ENCODE measurements around the gene CORIN.

Gene CORIN

DNA sequence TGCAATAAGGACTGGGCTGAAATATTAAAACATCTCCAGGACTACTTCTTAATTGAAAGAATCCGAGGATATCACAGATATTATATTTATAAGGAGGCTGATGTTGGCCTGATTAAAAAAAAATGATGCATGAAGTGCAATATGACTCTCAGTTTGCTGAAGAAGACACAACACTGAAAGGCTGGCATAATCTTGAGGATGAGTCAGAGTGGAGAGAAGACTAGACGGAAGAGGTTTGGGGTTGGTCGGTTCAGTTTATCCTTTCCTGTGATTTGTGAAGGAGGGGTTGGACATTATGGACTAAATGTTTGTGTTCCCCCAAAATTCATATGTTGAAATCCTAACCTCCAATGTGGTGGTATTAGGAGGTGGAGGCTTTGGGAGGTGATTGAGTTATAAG lies 170.3 kb downstream of the CORIN start:
- TF ChIP-seq, protein P1, sequence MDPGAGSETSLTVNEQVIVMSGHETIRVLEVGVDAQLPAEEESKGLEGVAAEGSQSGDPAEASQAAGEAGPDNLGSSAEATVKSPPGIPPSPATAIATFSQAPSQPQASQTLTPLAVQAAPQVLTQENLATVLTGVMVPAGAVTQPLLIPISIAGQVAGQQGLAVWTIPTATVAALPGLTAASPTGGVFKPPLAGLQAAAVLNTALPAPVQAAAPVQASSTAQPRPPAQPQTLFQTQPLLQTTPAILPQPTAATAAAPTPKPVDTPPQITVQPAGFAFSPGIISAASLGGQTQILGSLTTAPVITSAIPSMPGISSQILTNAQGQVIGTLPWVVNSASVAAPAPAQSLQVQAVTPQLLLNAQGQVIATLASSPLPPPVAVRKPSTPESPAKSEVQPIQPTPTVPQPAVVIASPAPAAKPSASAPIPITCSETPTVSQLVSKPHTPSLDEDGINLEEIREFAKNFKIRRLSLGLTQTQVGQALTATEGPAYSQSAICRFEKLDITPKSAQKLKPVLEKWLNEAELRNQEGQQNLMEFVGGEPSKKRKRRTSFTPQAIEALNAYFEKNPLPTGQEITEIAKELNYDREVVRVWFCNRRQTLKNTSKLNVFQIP (CRISPR knock-in tag; IDR thresholded peaks at IDR 0.05; ENCODE audit: borderline replicate concordance, low read depth), result no peak
- TF ChIP-seq ZFP30 (CRISPR knock-in tag; IDR thresholded peaks at IDR 0.05) (no peak), OSR1 (CRISPR knock-in tag; IDR thresholded peaks at IDR 0.05) (no peak)
- ATAC-seq, result peak; percentile 66

DNA sequence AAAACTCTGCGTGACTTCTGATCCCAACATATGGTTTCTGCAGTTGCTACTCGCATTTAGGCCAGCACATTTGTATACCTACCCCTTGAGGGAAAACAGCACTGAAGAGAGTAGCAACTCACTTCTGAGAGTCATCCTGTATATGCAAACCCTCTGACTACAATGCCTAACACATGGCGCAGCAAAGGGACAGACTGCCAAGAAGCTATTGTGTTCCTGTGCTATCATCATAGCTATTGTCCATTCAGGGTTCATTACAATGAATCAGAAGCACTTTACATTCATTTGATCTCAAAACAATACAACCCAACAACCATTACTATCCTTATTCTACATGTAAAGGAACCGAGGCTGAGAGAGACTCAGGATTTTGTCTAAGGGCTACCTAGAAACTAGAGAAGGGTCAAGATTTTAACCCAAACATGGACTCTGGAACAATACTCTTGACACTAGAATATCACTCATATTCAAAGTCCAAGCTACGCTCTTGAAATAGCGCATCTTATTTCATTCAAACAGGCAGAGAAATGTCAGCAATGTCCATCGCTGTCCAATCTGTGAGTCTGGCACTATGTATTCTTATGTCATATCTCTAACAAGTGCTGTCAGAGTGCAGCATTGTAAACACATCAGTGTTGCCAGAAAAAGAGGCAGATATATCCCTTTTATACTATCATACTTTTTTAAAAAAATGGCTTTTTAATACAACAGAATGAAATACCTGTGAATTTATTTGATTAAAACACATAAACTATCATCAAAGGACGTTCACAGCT lies 173.6 kb downstream of the CORIN start:
- no peak for TF ChIP-seq RARB (CRISPR knock-in tag; IDR thresholded peaks at IDR 0.05)
- no peak for TF ChIP-seq ZFP3 (CRISPR knock-in tag; IDR thresholded peaks at IDR 0.05)
- no peak for TF ChIP-seq BACH2 (CRISPR knock-in tag; IDR thresholded peaks at IDR 0.05; ENCODE audit: borderline replicate concordance)
- no peak for TF ChIP-seq ZNF70 (CRISPR knock-in tag; IDR thresholded peaks at IDR 0.05)
- TF ChIP-seq, protein P2, sequence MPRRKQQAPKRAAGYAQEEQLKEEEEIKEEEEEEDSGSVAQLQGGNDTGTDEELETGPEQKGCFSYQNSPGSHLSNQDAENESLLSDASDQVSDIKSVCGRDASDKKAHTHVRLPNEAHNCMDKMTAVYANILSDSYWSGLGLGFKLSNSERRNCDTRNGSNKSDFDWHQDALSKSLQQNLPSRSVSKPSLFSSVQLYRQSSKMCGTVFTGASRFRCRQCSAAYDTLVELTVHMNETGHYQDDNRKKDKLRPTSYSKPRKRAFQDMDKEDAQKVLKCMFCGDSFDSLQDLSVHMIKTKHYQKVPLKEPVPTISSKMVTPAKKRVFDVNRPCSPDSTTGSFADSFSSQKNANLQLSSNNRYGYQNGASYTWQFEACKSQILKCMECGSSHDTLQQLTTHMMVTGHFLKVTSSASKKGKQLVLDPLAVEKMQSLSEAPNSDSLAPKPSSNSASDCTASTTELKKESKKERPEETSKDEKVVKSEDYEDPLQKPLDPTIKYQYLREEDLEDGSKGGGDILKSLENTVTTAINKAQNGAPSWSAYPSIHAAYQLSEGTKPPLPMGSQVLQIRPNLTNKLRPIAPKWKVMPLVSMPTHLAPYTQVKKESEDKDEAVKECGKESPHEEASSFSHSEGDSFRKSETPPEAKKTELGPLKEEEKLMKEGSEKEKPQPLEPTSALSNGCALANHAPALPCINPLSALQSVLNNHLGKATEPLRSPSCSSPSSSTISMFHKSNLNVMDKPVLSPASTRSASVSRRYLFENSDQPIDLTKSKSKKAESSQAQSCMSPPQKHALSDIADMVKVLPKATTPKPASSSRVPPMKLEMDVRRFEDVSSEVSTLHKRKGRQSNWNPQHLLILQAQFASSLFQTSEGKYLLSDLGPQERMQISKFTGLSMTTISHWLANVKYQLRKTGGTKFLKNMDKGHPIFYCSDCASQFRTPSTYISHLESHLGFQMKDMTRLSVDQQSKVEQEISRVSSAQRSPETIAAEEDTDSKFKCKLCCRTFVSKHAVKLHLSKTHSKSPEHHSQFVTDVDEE (CRISPR knock-in tag; IDR thresholded peaks at IDR 0.05), result no peak
- TF ChIP-seq, protein P3, sequence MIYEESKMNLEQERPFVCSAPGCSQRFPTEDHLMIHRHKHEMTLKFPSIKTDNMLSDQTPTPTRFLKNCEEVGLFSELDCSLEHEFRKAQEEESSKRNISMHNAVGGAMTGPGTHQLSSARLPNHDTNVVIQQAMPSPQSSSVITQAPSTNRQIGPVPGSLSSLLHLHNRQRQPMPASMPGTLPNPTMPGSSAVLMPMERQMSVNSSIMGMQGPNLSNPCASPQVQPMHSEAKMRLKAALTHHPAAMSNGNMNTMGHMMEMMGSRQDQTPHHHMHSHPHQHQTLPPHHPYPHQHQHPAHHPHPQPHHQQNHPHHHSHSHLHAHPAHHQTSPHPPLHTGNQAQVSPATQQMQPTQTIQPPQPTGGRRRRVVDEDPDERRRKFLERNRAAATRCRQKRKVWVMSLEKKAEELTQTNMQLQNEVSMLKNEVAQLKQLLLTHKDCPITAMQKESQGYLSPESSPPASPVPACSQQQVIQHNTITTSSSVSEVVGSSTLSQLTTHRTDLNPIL (CRISPR knock-in tag; IDR thresholded peaks at IDR 0.05; ENCODE audit: low read depth), result no peak
- no peak for TF ChIP-seq TCF4 (CRISPR knock-in tag; IDR thresholded peaks at IDR 0.05; ENCODE audit: borderline replicate concordance)
- no peak for TF ChIP-seq ZFP30 (CRISPR knock-in tag; IDR thresholded peaks at IDR 0.05)
- no peak for TF ChIP-seq ESRRG (CRISPR knock-in tag; IDR thresholded peaks at IDR 0.05)
- no peak for TF ChIP-seq CSDC2 (CRISPR knock-in tag; IDR thresholded peaks at IDR 0.05)
- ATAC-seq, result no peak

GRCh38 chr4:47662975-47663374 lies 174.9 kb downstream of the CORIN start:
- TF ChIP-seq CSDC2 (CRISPR knock-in tag; IDR thresholded peaks at IDR 0.05), result no peak
- TF ChIP-seq ZFP30 (CRISPR knock-in tag; IDR thresholded peaks at IDR 0.05), result no peak
- no peak for TF ChIP-seq SNAI2 (CRISPR knock-in tag; IDR thresholded peaks at IDR 0.05)
- no peak for TF ChIP-seq ISL1 (CRISPR knock-in tag; IDR thresholded peaks at IDR 0.05)
- TF ChIP-seq, protein P1 (CRISPR knock-in tag; IDR thresholded peaks at IDR 0.05; ENCODE audit: borderline replicate concordance, low read depth), result no peak
- TF ChIP-seq TCF4 (CRISPR knock-in tag; IDR thresholded peaks at IDR 0.05; ENCODE audit: borderline replicate concordance), result no peak
- no peak for TF ChIP-seq ZNF565 (CRISPR knock-in tag; conservative IDR thresholded peaks at IDR 0.05; ENCODE audit: low read depth)
- TF ChIP-seq ZNF70 (CRISPR knock-in tag; IDR thresholded peaks at IDR 0.05), result no peak
- TF ChIP-seq ESRRG (CRISPR knock-in tag; IDR thresholded peaks at IDR 0.05), result no peak
- TF ChIP-seq, protein P4, sequence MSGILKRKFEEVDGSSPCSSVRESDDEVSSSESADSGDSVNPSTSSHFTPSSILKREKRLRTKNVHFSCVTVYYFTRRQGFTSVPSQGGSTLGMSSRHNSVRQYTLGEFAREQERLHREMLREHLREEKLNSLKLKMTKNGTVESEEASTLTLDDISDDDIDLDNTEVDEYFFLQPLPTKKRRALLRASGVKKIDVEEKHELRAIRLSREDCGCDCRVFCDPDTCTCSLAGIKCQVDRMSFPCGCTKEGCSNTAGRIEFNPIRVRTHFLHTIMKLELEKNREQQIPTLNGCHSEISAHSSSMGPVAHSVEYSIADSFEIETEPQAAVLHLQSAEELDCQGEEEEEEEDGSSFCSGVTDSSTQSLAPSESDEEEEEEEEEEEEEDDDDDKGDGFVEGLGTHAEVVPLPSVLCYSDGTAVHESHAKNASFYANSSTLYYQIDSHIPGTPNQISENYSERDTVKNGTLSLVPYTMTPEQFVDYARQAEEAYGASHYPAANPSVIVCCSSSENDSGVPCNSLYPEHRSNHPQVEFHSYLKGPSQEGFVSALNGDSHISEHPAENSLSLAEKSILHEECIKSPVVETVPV (CRISPR knock-in tag; IDR thresholded peaks at IDR 0.05), result no peak
- no peak for ATAC-seq

DNA sequence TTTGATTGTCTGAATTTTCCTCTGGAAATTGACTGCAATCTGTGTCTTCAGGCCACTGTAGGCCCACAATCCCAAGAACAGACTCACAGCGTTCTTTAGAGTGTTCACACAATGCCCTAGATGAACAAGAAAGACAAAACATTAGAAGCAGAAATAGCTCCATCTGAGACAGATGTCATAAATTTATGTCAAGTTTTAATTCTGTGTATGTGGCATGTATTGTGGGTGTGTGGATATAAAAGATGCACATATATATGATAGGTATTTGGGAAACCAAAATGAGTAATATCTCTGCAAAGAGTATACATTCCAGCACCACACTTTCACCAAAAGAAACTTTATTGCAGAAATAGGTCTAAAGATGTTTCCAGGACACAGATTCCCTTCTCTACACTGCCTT lies 176.1 kb downstream of the CORIN start:
- TF ChIP-seq ZC3H10 (CRISPR knock-in tag; IDR thresholded peaks at IDR 0.05) (no peak), TCF4 (CRISPR knock-in tag; IDR thresholded peaks at IDR 0.05; ENCODE audit: borderline replicate concordance) (no peak), ZNF565 (CRISPR knock-in tag; conservative IDR thresholded peaks at IDR 0.05; ENCODE audit: low read depth) (no peak), ZNF70 (CRISPR knock-in tag; IDR thresholded peaks at IDR 0.05) (no peak), CSDC2 (CRISPR knock-in tag; IDR thresholded peaks at IDR 0.05) (no peak), ESRRG (CRISPR knock-in tag; IDR thresholded peaks at IDR 0.05) (no peak)
- TF ChIP-seq, protein P3 (CRISPR knock-in tag; IDR thresholded peaks at IDR 0.05; ENCODE audit: low read depth), result no peak
- no peak for ATAC-seq

Measured in SK-N-SH treated with all-trans-retinoic acid at 6 μM for 48 hours (cell line).